MM.1S (cell line): ENCODE data around the gene GPS1.

Experiments
- DNase-seq: peaks from one replicate; pipeline ENCODE4 v3.0.0-alpha.2; 2015
- H2AFZ ChIP-seq: fragments of 300-600 bp; sonication (generic); 2 replicates; pipeline ENCODE4 v1.6.0; 2016; ENCODE audit warnings: antibody characterized with exemption, low read length
- H3F3A ChIP-seq: fragments of 300-600 bp; sonication (generic); 2 replicates; pipeline ENCODE4 v1.6.1; 2016; ENCODE audit warnings: mild to moderate bottlenecking, antibody characterized with exemption, low read length, moderate library complexity, mixed read lengths; ENCODE audit not compliant: insufficient read depth
- H3K27ac ChIP-seq: fragments of 300-600 bp; sonication (generic); 2 replicates; pipeline ENCODE4 v1.5.1; 2016; ENCODE audit warnings: mild to moderate bottlenecking, low read length
- H3K27me3 ChIP-seq: fragments of 300-600 bp; sonication (generic); replicated peaks from 2 replicates; pipeline ENCODE4 v1.6.0; 2016; ENCODE audit warnings: low read length; ENCODE audit not compliant: insufficient read depth
- H3K36me3 ChIP-seq: fragments of 300-600 bp; sonication (generic); replicated peaks from 2 replicates; pipeline ENCODE4 v1.6.1; 2016; ENCODE audit warnings: mild to moderate bottlenecking, low read length, mixed read lengths; ENCODE audit not compliant: insufficient read depth
- H3K4me1 ChIP-seq: fragments of 300-600 bp; sonication (generic); 2 replicates; pipeline ENCODE4 v1.6.1; 2016; ENCODE audit warnings: low read length, mixed read lengths
- H3K4me2 ChIP-seq: fragments of 300-600 bp; sonication (generic); 2 replicates; pipeline ENCODE4 v1.6.0; 2016; ENCODE audit warnings: low read depth, low read length
- H3K4me3 ChIP-seq: fragments of 300-600 bp; sonication (generic); 2 replicates; pipeline ENCODE4 v1.5.1; 2016; ENCODE audit warnings: low read length, mixed read lengths
- H3K79me2 ChIP-seq: fragments of 300-600 bp; sonication (generic); 2 replicates; pipeline ENCODE4 v1.6.1; 2016; ENCODE audit warnings: mixed run types, low read length, mixed read lengths
- H3K9ac ChIP-seq: fragments of 300-600 bp; sonication (generic); 2 replicates; pipeline ENCODE4 v1.6.1; 2016; ENCODE audit warnings: low read length, mixed read lengths
- H3K9me2 ChIP-seq: fragments of 300-600 bp; sonication (generic); replicated peaks from 2 replicates; pipeline ENCODE4 v1.6.1; 2016; ENCODE audit warnings: mild to moderate bottlenecking, low read length, mixed read lengths; ENCODE audit not compliant: insufficient read depth
- H3K9me3 ChIP-seq: fragments of 300-600 bp; sonication (generic); replicated peaks from 2 replicates; pipeline ENCODE4 v1.6.1; 2016; ENCODE audit warnings: mild to moderate bottlenecking, low read length, mixed read lengths; ENCODE audit not compliant: insufficient read depth
- H4K20me1 ChIP-seq: fragments of 300-600 bp; sonication (generic); 2 replicates; pipeline ENCODE4 v1.6.1; 2016; ENCODE audit warnings: mild to moderate bottlenecking, low read length, moderate library complexity, mixed read lengths; ENCODE audit not compliant: insufficient read depth
- EZH2 ChIP-seq: fragments of 300-600 bp; sonication (generic); optimal IDR thresholded peaks from 2 replicates; pipeline ENCODE3; 2017; ENCODE audit warnings: low read depth, mild to moderate bottlenecking, antibody characterized with exemption, low read length, mixed read lengths
- EZH2phosphoT487 ChIP-seq: fragments of 300-600 bp; sonication (generic); IDR thresholded peaks from 2 replicates; pipeline ENCODE4 v1.6.1; 2018; ENCODE audit warnings: antibody characterized with exemption, low read length
- TF ChIP-seq, protein P1 (sequence below): fragments of 300-600 bp; sonication (generic); IDR thresholded peaks from 2 replicates; pipeline ENCODE4 v1.5.1; 2016; ENCODE audit warnings: antibody characterized with exemption, low read length, mixed read lengths

GPS1 gene

DNA sequence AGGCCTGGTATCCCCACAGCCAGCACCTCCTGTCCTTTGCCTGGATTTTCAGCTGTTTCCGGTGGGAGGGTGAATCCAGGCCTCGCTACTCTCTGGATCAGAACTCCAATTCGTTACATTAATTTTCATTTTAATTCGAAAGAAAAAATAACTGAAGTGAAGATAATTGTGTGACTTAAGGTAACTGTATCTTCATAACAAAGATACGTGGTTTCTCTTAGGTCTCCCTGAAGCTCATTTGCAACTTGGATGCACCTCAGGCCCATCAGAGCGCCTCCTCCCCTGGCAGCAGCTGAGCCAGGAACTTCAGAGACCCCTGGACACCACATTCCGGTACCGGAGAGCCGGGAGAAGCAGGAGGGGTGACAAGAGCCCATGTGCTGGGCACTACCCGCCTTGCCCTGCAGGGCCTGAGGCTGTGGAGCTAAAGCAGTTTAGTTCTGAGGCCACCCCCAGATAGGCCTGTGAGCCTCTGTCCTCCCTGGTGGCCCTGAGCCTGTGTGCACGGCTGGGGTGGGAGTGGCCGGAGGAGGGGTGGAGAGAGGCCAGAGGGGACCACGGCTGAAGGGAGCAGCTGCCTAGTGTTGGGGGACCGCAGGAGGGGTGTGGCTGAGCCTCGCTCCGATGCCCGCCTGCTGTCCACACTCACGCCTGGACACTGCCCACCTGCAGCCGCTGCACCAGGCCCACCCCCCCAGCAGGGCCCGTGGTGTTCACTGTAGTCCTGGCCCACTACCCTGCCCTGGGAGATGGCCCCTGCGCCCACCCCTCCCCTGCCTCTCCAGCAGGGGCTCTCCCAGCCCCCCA is 25.3 kb downstream of the GPS1 start:
- Histone ChIP-seq H2AFZ (no peak overlapping the region), H3K9ac (no peak overlapping the region), H3K79me2 (no peaks in the 10 kb centered on the region), H3F3A (peaks cover 3% of the 10 kb centered on the region; the same call in 1 of the 2 replicates), H4K20me1 (no peaks in the 10 kb centered on the region), H3K36me3 (peaks cover 6% of the 10 kb centered on the region; the same call in 1 of the 2 replicates), H3K9me3 (no peaks in the 10 kb centered on the region), H3K4me3 (no peak overlapping the region), H3K27me3 (no peaks in the 10 kb centered on the region), H3K4me1 (no peaks in the 10 kb centered on the region), H3K9me2 (no peaks in the 10 kb centered on the region), H3K27ac (no peak overlapping the region), H3K4me2 (no peak overlapping the region)
- TF ChIP-seq, protein P1, sequence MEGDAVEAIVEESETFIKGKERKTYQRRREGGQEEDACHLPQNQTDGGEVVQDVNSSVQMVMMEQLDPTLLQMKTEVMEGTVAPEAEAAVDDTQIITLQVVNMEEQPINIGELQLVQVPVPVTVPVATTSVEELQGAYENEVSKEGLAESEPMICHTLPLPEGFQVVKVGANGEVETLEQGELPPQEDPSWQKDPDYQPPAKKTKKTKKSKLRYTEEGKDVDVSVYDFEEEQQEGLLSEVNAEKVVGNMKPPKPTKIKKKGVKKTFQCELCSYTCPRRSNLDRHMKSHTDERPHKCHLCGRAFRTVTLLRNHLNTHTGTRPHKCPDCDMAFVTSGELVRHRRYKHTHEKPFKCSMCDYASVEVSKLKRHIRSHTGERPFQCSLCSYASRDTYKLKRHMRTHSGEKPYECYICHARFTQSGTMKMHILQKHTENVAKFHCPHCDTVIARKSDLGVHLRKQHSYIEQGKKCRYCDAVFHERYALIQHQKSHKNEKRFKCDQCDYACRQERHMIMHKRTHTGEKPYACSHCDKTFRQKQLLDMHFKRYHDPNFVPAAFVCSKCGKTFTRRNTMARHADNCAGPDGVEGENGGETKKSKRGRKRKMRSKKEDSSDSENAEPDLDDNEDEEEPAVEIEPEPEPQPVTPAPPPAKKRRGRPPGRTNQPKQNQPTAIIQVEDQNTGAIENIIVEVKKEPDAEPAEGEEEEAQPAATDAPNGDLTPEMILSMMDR = no peak
- no peak for TF ChIP-seq EZH2
- TF ChIP-seq EZH2phosphoT487 = no peak
- DNase-seq = no peak

DNA sequence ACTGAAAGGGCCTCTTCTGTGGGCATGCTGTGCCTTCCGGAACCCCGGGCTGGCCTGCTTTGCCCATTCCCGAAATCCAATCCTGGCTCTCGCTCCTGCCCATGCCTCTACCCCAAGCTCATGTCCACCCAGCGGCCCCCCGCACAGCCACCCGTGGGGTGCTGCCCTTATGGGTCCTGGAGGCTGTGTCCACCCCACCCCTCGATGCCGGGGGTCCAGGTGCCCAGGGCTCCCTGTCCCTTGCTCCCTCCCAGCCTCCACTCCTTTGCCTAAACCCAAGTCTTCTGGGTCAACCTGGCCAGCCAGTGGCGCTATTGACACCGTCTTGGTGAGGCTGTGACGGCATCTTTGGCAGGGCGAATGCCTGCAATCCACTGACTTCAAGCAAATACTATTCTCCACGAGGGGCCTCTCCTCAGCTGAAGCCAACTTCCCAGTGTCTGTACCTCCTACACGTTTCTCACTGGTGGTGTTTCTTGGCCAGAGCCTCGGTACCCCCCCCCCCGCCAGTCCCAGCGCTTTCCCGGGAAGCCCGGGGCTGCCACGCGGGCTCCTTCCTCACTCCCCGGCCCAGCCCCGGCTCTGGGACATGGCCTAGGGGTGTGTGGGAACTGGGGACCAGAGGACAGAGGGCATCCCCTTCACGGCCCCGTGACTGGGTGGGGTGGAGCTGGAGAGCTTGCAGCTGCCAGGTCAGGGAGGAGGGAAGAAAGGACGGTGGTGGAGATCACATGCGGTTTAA is 26.1 kb downstream of the GPS1 start:
- Histone ChIP-seq H4K20me1 (no peaks in the 10 kb centered on the region), H3K79me2 (no peaks in the 10 kb centered on the region), H3K4me1 (no peaks in the 10 kb centered on the region), H3K4me2 (no peak overlapping the region), H3K27ac (no peak overlapping the region), H3K9ac (no peak overlapping the region), H3K27me3 (no peaks in the 10 kb centered on the region), H3K36me3 (peaks cover 6% of the 10 kb centered on the region), H3K9me2 (no peaks in the 10 kb centered on the region), H3F3A (peaks cover 3% of the 10 kb centered on the region; the same call in 1 of the 2 replicates), H3K9me3 (no peaks in the 10 kb centered on the region), H3K4me3 (no peak overlapping the region), H2AFZ (no peak overlapping the region)
- no peak for DNase-seq
- no peak for TF ChIP-seq EZH2
- TF ChIP-seq, protein P1 = no peak
- no peak for TF ChIP-seq EZH2phosphoT487

DNA sequence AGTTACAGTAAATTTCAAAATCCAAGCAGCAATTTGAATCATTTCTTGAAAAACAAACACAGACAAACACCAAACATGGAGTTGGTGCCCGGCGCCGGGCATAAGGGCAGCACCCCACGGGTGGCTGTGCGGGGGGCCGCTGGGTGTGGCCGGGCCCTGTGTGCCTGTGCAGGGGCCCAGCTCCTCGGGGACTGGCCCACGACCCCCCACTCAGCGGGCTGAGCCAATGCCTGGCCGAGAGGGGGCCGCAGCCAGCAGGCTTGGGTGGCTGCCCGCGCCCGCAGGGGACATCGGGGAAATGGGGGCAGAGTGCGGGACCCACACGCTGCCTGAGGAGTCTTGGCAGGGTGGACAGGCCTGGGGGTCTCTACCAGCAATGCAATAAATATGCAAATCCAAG is 26.7 kb downstream of the GPS1 start:
- no peak overlapping the region for H3K9ac ChIP-seq
- TF ChIP-seq EZH2phosphoT487 = no peak
- TF ChIP-seq, protein P1 = no peak
- no peak for TF ChIP-seq EZH2
- H2AFZ ChIP-seq = no peak overlapping the region
- no peaks in the 10 kb centered on the region for H3K27me3 ChIP-seq
- H3K36me3 ChIP-seq = peaks cover 8% of the 10 kb centered on the region
- H3K9me3 ChIP-seq = no peaks in the 10 kb centered on the region
- no peak overlapping the region for H3K4me3 ChIP-seq
- H3K4me1 ChIP-seq = no peaks in the 10 kb centered on the region
- no peak overlapping the region for H3K4me2 ChIP-seq
- no peaks in the 10 kb centered on the region for H4K20me1 ChIP-seq
- no peaks in the 10 kb centered on the region for H3K9me2 ChIP-seq
- no peak overlapping the region for H3K27ac ChIP-seq
- H3K79me2 ChIP-seq = no peaks in the 10 kb centered on the region
- H3F3A ChIP-seq = peaks cover 3% of the 10 kb centered on the region; the same call in 1 of the 2 replicates
- no peak for DNase-seq
